GM18526 (cell line): ENCODE data around the gene IL6R.

ENCODE experiments used
- POLR2A ChIP-seq: IDR thresholded peaks from 3 replicates; pipeline ENCODE4 v1.6.1; 2011; ENCODE audit not compliant: insufficient read length; ENCODE audit errors: extremely low read depth

The IL6R gene

DNA sequence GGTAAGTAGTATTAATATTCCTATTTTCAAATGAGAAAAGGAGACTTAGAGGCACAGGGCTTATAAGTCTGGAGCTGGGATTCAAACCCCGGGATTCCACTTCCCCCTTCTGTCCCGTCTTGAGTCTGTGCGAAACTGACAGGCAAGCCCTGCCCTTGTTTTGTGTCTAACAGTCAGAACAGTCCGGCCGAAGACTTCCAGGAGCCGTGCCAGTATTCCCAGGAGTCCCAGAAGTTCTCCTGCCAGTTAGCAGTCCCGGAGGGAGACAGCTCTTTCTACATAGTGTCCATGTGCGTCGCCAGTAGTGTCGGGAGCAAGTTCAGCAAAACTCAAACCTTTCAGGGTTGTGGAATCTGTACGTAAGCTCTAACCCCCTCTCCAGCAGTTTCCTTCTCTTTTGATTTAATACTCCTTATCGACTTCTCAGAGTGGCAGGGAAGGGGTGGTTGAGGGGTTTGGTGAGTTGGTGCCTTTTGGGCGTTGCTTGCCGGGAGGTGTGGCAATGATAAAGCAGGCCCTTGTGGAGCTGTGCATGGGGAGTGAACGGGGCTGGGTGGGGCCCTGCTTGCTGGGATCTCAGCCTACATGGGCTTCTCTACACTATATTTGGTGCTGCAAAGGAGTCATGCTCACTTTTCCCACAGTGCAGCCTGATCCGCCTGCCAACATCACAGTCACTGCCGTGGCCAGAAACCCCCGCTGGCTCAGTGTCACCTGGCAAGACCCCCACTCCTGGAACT lies 29.4 kb downstream of the IL6R start:
- no peak for TF ChIP-seq POLR2A

DNA sequence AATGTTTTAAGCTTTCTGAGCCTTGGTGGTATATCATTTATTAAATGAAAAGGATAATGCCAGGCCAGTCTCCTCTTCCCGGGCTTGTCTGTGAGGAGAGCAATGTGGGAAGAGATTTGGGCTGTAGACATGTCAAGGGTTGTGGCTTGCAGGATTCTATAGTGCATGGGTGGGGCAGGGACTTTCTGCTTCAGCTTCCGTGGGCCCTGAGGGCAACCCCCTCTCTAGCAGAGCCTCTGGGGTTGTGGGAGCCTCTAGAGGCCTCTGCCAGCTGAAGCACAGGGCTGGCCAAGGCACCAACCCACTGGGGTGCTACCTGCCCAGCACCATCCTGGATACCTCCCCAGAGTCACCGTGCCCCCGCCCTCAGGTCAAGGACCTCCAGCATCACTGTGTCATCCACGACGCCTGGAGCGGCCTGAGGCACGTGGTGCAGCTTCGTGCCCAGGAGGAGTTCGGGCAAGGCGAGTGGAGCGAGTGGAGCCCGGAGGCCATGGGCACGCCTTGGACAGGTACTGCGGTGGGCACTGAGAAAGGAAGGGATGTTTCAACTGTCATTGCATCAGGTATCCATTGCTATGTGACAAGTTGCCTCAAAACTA lies 30.6 kb downstream of the IL6R start:
- no peak for TF ChIP-seq POLR2A

DNA sequence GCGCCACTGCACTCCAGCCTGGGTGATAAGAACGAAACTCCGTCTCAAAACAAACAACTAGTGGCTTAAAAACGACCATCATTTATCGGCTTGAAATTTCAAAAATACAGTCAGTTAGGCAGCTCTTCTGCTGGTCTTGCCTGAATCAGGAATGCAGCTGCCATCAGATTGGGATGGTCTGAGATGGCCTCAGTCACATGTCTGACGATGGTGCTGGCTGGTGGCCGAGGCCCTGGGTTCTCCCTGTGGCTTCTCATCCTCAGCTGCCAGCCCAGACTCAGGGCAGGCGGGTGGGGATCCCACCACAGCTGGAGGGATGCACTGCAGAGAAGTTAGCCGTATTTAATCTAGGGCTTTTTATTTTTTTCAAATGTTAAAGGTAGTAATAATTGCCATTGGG lies 31.3 kb downstream of the IL6R start:
- TF ChIP-seq POLR2A, result no peak

DNA sequence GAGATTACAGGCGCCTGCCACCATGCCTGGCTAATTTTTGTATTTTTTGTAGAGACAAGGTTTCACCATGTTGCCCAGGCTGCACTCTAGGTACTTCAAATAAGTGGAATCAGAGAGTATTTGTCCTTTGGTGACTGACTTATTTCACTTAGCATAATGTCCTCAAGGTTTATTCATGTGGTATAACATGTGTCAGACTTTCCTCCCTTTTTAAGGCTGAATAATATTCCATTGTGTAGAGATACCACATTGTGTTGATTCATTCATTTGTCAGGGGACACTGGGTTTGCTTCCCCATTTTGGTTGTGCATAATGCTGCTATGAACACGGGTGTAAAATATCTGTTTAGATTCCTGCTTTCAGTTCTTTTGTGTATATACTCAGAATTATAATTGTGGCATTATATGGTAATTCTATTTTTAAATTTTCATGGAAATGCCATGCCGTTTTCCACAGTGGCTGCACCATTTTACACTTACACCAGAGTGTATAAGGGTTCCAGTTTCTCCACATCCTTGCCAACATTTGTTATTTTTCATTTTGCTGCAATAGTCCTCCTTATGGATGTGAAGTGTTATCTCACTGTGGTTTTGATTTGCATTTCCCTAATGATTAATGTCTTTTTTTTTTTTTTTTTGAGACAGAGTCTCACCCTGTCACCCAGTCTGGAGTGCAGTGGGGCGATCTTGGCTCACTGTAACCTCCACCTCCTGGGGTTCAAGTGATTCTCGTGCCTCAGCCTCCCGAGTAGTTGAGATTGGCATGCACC lies 35.1 kb downstream of the IL6R start:
- no peak for TF ChIP-seq POLR2A

- TF ChIP-seq POLR2A, result no peak
These were observed 36.2 kb downstream of the IL6R start for GRCh38 chr1:154441241-154441888.

DNA sequence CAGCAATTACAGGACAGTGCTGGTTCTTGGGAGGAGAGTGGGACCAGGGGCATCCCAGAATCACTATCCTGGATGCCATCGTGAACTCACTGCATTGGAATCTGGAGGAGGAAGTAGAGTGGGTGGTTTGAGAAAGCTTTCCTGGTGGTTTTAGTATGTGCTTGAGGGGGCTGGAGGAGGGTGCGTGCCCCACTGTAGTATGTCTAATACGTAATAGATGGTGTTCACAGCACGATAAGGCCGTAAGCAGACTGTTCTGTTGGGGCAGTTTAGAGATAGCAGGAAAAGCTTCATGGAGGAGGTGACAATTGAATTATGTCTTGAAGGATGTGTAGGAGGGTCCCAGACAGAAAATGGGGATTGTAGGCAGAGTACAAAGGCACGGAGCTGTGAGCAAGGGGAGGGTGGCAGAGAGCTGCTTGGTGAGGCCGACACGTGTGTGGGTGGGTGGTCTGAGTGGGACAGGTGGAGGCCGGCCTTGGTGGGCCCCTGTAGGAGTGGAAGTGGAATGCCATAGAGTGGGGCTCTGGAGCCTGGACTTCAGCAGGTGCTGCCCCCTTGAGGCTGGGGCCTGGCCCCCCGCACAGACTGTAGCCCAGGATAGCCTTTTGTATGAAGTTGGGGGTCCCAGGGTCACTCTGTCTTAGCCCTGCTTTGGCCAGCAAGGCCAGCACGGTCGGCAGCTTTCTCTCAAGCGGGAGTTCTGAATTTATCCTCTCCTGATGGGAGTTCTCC lies 37.0 kb downstream of the IL6R start:
- no peak for TF ChIP-seq POLR2A

- TF ChIP-seq POLR2A, result no peak
These were observed 38.3 kb downstream of the IL6R start for GRCh38 chr1:154443274-154444013.

GRCh38 chr1:154445040-154445472 lies 39.9 kb downstream of the IL6R start:
- no peak for TF ChIP-seq POLR2A

DNA sequence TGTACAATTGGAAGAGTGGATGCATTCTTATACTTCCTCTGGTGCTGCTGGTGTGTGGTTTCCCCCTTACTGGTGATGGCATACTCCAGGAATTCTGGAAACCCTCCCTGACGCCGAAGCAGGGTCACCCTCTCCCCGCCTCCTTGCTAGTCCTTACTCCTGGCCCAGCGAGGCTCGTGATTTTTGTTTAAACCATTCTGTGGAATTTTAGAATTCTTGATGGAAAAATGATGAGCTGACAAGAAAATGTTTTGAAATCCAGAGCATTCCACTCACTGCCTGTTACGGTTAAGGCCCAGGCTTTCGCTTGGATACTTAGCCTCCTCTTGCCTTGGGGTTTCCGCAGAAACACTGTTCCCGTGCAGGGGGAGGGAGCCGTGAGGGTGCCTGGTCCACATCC lies 41.1 kb downstream of the IL6R start:
- no peak for TF ChIP-seq POLR2A

DNA sequence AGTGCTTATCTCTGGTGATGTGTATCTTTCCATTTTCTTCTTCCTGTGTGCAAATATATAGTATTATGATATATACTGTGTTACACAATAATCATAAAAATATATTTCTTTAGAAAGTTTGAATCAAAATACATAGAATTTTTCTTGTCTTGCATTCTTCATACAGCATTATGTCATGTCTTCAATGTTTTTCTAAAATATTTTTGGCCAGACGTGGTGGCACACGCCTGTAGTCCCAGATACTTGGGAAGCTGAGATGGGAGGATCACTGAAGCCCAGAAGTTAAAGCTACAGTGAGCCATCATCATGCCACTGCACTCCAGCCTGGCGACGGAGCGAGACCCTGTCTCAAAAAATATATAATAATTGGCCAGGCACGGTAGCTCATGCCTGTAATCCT lies 41.6 kb downstream of the IL6R start:
- no peak for TF ChIP-seq POLR2A

GRCh38 chr1:154448331-154448811 lies 43.2 kb downstream of the IL6R start:
- no peak for TF ChIP-seq POLR2A

GRCh38 chr1:154453161-154453560 lies 48.0 kb downstream of the IL6R start:
- no peak for TF ChIP-seq POLR2A

DNA sequence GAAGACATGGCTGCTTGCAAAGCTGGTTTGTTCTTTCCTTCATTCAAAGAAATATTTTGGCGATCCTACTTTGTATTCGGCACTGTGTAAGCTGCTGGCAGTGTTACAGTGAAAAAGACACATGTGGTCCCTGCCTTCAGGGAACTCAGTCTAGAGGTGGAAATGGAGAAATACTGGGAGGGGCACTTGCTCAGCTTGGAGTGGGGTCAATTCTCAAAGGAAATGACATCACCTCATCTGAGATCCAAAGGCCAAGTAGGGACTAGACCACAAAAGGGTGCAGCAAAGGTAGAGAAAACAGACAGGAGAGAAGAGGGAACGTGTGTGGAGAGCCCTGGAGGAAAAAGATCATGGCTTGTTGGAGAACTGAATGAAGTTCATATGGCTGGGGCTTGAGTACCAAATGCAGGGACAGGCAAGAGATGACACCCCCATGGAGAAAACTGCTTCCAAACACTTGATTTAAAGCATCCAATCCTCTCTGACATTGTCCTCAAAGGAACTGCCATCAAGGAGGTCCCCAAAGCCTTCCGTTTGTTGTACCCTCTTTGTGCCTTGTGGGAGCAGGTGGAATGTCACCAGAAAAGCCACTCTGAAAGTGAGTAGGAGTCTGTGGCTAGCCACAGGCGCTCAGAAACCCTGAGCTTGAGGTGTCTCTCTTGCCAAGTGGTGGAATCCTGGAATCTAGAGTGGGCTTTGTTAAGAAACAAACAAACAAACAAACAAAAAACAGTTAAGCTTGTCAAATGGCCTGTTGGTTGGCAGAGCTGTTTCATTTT lies 48.6 kb downstream of the IL6R start:
- no peak for TF ChIP-seq POLR2A
